B cell (primary cell): ENCODE results near the gene GFI1. TPM values are rescaled to one million over a fixed set of nuclear protein-coding genes. Genes with fewer than 3 reads are reported as not detected.
"Not testable (repeated sequence)": the region's sequence is repeated elsewhere in the genome, so short reads cannot be mapped to it uniquely, and the experiment has no call there.

ENCODE experiments used
- ATAC-seq: fragments of 200-7000 bp; cut with Tn5 transposase; one replicate; pipeline ENCODE4 v1.10.0; 2021; ENCODE audit warnings: low read depth, mild to moderate bottlenecking, moderate number of reproducible peaks, moderate library complexity
- CTCF ChIA-PET: fragments of 350-600 bp; sonication (Branson Sonifier 250); formaldehyde crosslinking; loops from one replicate; lab custom pipeline; 2021; ENCODE audit warnings: antibody characterized with exemption, inconsistent platforms; lab: Charles Lee
- POLR2A ChIA-PET: fragments of 350-600 bp; sonication (Branson Sonifier 250); formaldehyde crosslinking; loops from one replicate; lab custom pipeline; 2021; ENCODE audit warnings: antibody characterized with exemption; lab: Charles Lee
- DNase-seq: peaks from one replicate; pipeline ENCODE4 v3.0.0; 2013
- H2AFZ ChIP-seq: 2 replicates; pipeline ENCODE4 v1.6.1; 2012; ENCODE audit warnings: mild to moderate bottlenecking, low read depth, low read length; ENCODE audit not compliant: insufficient read depth, poor library complexity, severe bottlenecking
- H3K27ac ChIP-seq, 2 donors: 1 replicate in 1 of 2; 2 replicates in 1 of 2; pipeline ENCODE4 v1.5.1; 2012 to 2013; ENCODE audit warnings: low read length in 2 of 2, mild to moderate bottlenecking in 2 of 2, moderate library complexity in 1 of 2
- H3K27me3 ChIP-seq, 4 experiments: fragments of 200-600 bp in 1 of 4; sonication (generic) in 1 of 4; replicated peaks in 1 of 4; 1 replicate in 2 of 4; 2 replicates in 2 of 4; pipeline versions ENCODE4 v1.6.1 to v1.7.0; 2013 to 2016; ENCODE audit warnings: low read length in 3 of 4, mild to moderate bottlenecking in 2 of 4, mixed read lengths in 1 of 4, moderate library complexity in 1 of 4; ENCODE audit not compliant: insufficient read depth in 4 of 4, control insufficient read depth in 3 of 4; ENCODE audit errors: control extremely low read depth in 1 of 4
- H3K36me3 ChIP-seq, 2 experiments: replicated peaks in 1 of 2; 1 replicate in 1 of 2; 2 replicates in 1 of 2; pipeline versions ENCODE4 v1.6.1 to v1.7.1; 2013; ENCODE audit warnings: low read length in 1 of 2; ENCODE audit not compliant: insufficient read depth in 2 of 2, control insufficient read depth in 1 of 2; ENCODE audit errors: control extremely low read depth in 1 of 2, extremely low read depth in 1 of 2
- H3K4me1 ChIP-seq, 2 donors: fragments of 200-600 bp in 1 of 2; sonication (generic) in 1 of 2; 1 replicate in 1 of 2; 2 replicates in 1 of 2; pipeline versions ENCODE4 v1.5.1 to v1.6.1; 2013 to 2017; ENCODE audit warnings: low read length in 2 of 2; ENCODE audit not compliant: control insufficient read depth in 2 of 2, insufficient read depth in 2 of 2
- H3K4me2 ChIP-seq: replicated peaks from 2 replicates; pipeline ENCODE3; 2012; ENCODE audit warnings: mild to moderate bottlenecking, low read depth, low read length; ENCODE audit not compliant: poor library complexity, severe bottlenecking
- H3K4me3 ChIP-seq, 5 experiments: fragments of 200-600 bp in 1 of 5; sonication (generic) in 1 of 5; 1 replicate in 3 of 5; 2 replicates in 2 of 5; pipeline versions ENCODE4 v1.5.1 to v1.7.0; 2011 to 2016; ENCODE audit warnings: low read length in 4 of 5, mild to moderate bottlenecking in 4 of 5, low read depth in 2 of 5, control low read depth in 1 of 5, moderate library complexity in 1 of 5; ENCODE audit not compliant: insufficient read depth in 1 of 5; ENCODE audit errors: control extremely low read depth in 1 of 5, extremely low read depth in 1 of 5
- H3K79me2 ChIP-seq: fragments of 200-600 bp; sonication (generic); one replicate; pipeline ENCODE4 v1.6.0; 2016; ENCODE audit warnings: low read length; ENCODE audit not compliant: control insufficient read depth, insufficient read depth
- H3K9ac ChIP-seq: fragments of 200-600 bp; sonication (generic); 2 replicates; pipeline ENCODE4 v1.6.1; 2017; ENCODE audit warnings: mild to moderate bottlenecking, low read length, moderate library complexity
- H3K9me3 ChIP-seq, 3 donors: one replicate each; pipeline versions ENCODE4 v1.6.1 to v1.7.1; 2013; ENCODE audit warnings: low read length in 2 of 3; ENCODE audit not compliant: control insufficient read depth in 2 of 3, insufficient read depth in 1 of 3; ENCODE audit errors: control extremely low read depth in 1 of 3
- H4K20me1 ChIP-seq: 2 replicates; pipeline ENCODE4 v1.6.0; 2012; ENCODE audit warnings: mild to moderate bottlenecking, low read length; ENCODE audit not compliant: insufficient read depth, control insufficient read depth, poor library complexity, severe bottlenecking
- H3K27ac Mint-ChIP-seq: one replicate; pipeline ENCODE4 v1.8.0; 2021; ENCODE audit warnings: mixed read lengths
- H3K27me3 Mint-ChIP-seq: one replicate; pipeline ENCODE4 v1.8.0; 2021; ENCODE audit warnings: mixed read lengths
- H3K4me1 Mint-ChIP-seq: one replicate; pipeline ENCODE4 v1.8.0; 2021; ENCODE audit warnings: mixed read lengths
- H3K4me3 Mint-ChIP-seq: one replicate; pipeline ENCODE4 v1.8.0; 2021; ENCODE audit warnings: mixed read lengths
- H3K9me3 Mint-ChIP-seq: one replicate; pipeline ENCODE4 v1.8.0; 2022; ENCODE audit warnings: mixed read lengths; ENCODE audit not compliant: insufficient read depth
- EZH2 ChIP-seq: IDR thresholded peaks from 2 replicates; pipeline ENCODE4 v1.6.1; 2012; ENCODE audit warnings: borderline replicate concordance, low read depth, mild to moderate bottlenecking, moderate library complexity, low read length; ENCODE audit not compliant: insufficient read depth, poor library complexity, severe bottlenecking
- WGBS: methylation state at CpG from one replicate; pipeline ENCODE4 v1.1.5; 2013; ENCODE audit warnings: missing lambda C conversion rate; ENCODE audit not compliant: insufficient coverage; 5-methylcytosine and 5-hydroxymethylcytosine counted together
- intact Hi-C: fragments of 100-400 bp; cut with micrococcal nuclease; formaldehyde crosslinking; loops from one replicate; pipeline ENCODE4 v1.10.0; 2022
- polyA minus RNA-seq: library from RNA; depleted of rRNA, polyadenylated mRNA; stranded (reverse); fragments of >200 nt; gene quantifications from 2 replicates; pipeline ENCODE4 v1.2.3, GENCODE V29; 2012
- polyA plus RNA-seq: library from polyadenylated mRNA; depleted of rRNA; stranded (reverse); fragments of >200 nt; gene quantifications from 2 replicates; pipeline ENCODE4 v1.2.3, GENCODE V29; 2012
- total RNA-seq, 2 donors: library from RNA; stranded (reverse); fragments of 120-200 nt in 1 of 2; gene quantifications; 1 replicate in 1 of 2; 2 replicates in 1 of 2; pipeline versions ENCODE4 v1.2.3 to v1.2.4, GENCODE V29; 2013 to 2022
- TF ChIP-seq, protein P1 (sequence below): fragments of 200-600 bp; IDR thresholded peaks from one replicate; pipeline ENCODE4 v1.8.0; 2022; ENCODE audit warnings: antibody characterized with exemption, mild to moderate bottlenecking

The GFI1 gene
- total RNA-seq: 0.68 and 1.2 TPM in 2 replicates
- 0.37 TPM for total RNA-seq (2013)
- 0.69 and 0.76 TPM in 2 replicates for polyA plus RNA-seq
- 0.60 and 1.9 TPM in 2 replicates for polyA minus RNA-seq

DNA sequence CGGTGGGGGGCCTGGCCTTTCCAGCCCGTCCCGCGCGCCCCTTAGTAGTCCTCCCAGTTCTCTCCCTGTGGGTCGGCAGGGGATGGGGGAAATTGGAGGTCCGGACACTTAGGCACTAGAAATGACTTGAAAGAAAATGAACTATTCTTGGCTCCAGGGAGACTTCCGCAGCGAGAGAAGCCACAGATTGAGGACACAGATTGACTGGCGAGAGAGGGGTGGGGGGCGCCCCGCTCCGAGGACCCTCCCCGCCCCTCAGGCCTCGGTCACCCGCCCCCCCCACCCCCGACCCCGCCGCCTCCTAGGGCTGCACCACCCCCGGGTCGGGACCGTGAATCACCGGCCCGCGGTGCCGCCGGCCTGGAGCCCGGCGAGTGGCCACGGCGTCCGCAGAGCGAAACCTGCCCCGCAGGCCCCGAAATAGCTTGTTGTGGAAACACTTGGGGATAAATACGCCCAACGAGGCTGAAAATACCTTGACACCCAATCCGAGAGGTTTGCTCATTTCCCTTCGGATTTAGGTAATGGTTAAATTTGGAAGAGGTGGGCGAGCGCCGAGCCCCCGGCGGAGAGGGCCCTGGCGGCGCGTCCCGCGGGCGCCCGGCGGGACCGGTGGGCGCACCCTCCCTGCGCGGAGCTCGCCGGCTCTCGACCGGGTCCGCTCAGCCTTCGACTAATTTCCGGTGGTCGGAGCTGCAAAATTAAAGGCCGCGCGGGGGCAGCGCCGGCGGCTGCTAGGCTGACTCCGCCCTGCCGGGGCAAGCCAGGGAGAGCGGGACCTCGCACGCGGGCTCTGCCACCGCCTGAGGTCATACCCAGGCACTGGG lies at the start of gene GFI1:
TSS of gene GFI1 (minus strand) at position 675 of the 827 bp plus-strand sequence. CDS start 3,438 bp downstream, outside the sequence.
- ChIA-PET CTCF (interaction anchor here (1.0 kb wide), 1 partner anchor 51 kb away, joined by 3 read pairs; no protein-coding TSS in a partner anchor), POLR2A (no interaction called here)
- TF ChIP-seq, protein P1, sequence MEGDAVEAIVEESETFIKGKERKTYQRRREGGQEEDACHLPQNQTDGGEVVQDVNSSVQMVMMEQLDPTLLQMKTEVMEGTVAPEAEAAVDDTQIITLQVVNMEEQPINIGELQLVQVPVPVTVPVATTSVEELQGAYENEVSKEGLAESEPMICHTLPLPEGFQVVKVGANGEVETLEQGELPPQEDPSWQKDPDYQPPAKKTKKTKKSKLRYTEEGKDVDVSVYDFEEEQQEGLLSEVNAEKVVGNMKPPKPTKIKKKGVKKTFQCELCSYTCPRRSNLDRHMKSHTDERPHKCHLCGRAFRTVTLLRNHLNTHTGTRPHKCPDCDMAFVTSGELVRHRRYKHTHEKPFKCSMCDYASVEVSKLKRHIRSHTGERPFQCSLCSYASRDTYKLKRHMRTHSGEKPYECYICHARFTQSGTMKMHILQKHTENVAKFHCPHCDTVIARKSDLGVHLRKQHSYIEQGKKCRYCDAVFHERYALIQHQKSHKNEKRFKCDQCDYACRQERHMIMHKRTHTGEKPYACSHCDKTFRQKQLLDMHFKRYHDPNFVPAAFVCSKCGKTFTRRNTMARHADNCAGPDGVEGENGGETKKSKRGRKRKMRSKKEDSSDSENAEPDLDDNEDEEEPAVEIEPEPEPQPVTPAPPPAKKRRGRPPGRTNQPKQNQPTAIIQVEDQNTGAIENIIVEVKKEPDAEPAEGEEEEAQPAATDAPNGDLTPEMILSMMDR: no peak
- no peak for TF ChIP-seq EZH2
- Histone ChIP-seq H3K4me2 (peak within 1 kb of the TSS; percentile 95), H3K79me2 (no peaks in the 10 kb centered on the region), H3K4me3 (peak within 1 kb of the TSS; percentile 42 to 70 (median 60)), H3K36me3 (no peaks in the 10 kb centered on the region), H3K9me3 (peaks cover 0 to 7% (median 0%) of the 10 kb centered on the region in 3 donors), H2AFZ (peak within 1 kb of the TSS; percentile 89), H3K27me3 (peaks cover 0 to 52% (median 19%) of the 10 kb centered on the region in 4 experiments), H3K9ac (peak within 1 kb of the TSS; percentile 76), H4K20me1 (no peaks in the 10 kb centered on the region), H3K27ac (no peak within 1 kb of the TSS), H3K4me1 (peaks cover 31 to 40% of the 10 kb centered on the region in 2 donors)
- peak; percentile 21 for ATAC-seq
- H3K27ac Mint-ChIP-seq: no peak within 1 kb of the TSS
- no peaks in the 10 kb centered on the region for H3K9me3 Mint-ChIP-seq
- DNase-seq: peak; percentile 42
- WGBS: under 1% methylated on average over 62 of the region's 77 CpGs
- peaks cover 32% of the 10 kb centered on the region for H3K4me1 Mint-ChIP-seq
- H3K27me3 Mint-ChIP-seq: peaks cover 27% of the 10 kb centered on the region
- peak within 1 kb of the TSS; percentile 87 for H3K4me3 Mint-ChIP-seq
- intact Hi-C loops: loop anchor here (5.0 to 10.0 kb wide), 3 partner anchors 48 to 189 kb away; partner anchors contain the start of genes GLMN and RPAP2

DNA sequence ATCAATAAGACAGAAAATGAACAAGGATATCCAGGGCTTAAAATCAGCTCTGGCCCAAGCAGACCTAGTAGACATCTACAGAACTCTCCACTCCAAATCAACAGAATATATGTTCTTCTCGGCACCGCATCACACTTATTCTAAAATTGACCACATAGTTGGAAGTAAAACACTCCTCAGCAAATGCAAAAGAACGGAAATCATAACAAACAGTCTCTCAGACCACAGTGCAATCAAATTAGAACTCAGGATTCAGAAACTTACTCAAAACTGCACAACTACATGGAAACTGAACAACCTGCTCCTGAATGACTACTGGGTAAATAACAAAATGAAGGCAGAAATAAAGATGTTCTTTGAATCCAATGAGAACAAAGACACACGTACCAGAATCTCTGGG lies 45.6 kb upstream of the GFI1 start:
- H4K20me1 ChIP-seq, H2AFZ ChIP-seq, POLR2A ChIA-PET, H3K9me3 ChIP-seq, H3K4me3 ChIP-seq, H3K4me2 ChIP-seq, CTCF ChIA-PET, H3K4me3 Mint-ChIP-seq, H3K9ac ChIP-seq, H3K27me3 ChIP-seq, H3K4me1 ChIP-seq, H3K27ac ChIP-seq, H3K27me3 Mint-ChIP-seq, H3K79me2 ChIP-seq, H3K36me3 ChIP-seq, H3K27ac Mint-ChIP-seq, DNase-seq, ATAC-seq, H3K9me3 Mint-ChIP-seq: not testable (repeated sequence)
- H3K4me1 Mint-ChIP-seq: peaks cover 29% of the 10 kb centered on the region
- 93% methylated on average over 2 of the region's 4 CpGs for WGBS
- intact Hi-C loops: loop anchor here (10.0 kb wide), 1 partner anchor 48 kb away; the partner anchor contains the start of gene GFI1

DNA sequence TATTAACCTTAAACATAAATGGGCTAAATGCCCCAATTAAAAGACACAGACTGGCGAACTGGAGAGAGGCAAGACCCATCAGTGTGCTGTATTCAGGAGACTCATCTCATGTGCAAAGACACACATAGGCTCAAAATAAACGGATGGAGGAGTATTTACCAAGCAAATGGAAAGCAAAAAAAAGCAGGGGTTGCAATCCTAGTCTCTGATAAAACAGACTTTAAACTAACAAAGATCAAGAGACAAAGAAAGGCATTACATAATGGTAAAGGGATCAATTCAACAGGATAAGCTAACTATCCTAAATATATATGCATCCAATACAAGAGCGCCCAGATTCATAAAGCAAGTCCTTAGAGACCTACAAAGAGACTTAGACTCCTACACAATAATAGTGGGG lies 45.2 kb upstream of the GFI1 start:
- CTCF ChIA-PET, H3K9me3 ChIP-seq, H4K20me1 ChIP-seq, H3K27me3 ChIP-seq, POLR2A ChIA-PET, H3K27ac Mint-ChIP-seq, H3K9ac ChIP-seq, H3K9me3 Mint-ChIP-seq, H3K4me1 ChIP-seq, H3K4me3 Mint-ChIP-seq, H3K36me3 ChIP-seq, DNase-seq, H3K79me2 ChIP-seq, H3K27me3 Mint-ChIP-seq, H3K4me3 ChIP-seq, H3K27ac ChIP-seq, H2AFZ ChIP-seq, ATAC-seq, H3K4me2 ChIP-seq: not testable (repeated sequence)
- WGBS: no CpG with 5 or more reads among the region's 3 CpGs
- intact Hi-C loops: loop anchor here (10.0 kb wide), 1 partner anchor 47 kb away; the partner anchor contains the start of gene GFI1
- H3K4me1 Mint-ChIP-seq: peaks cover 27% of the 10 kb centered on the region
